Immature natural killer cell (primary cell): ENCODE data around the gene TMEM156. TPM values are rescaled to one million over a fixed set of nuclear protein-coding genes. Genes with fewer than 3 reads are reported as not detected.
"Not testable (repeated sequence)": the region's sequence is repeated elsewhere in the genome, so short reads cannot be mapped to it uniquely, and the experiment has no call there.

Experiments used
- DNase-seq, 3 donors: peaks; one replicate each; pipeline ENCODE4 v3.0.0; 2022; ENCODE audit warnings: mixed read lengths in 1 of 3
- H3K27ac Mint-ChIP-seq, 6 donors: one replicate each; pipeline ENCODE4 v1.8.0; 2020; ENCODE audit warnings: mixed read lengths in 6 of 6, mild to moderate bottlenecking in 5 of 6, inconsistent platforms in 4 of 6, moderate library complexity in 3 of 6
- H3K27me3 Mint-ChIP-seq, 3 donors: one replicate each; pipeline ENCODE4 v1.8.0; 2020 to 2021; ENCODE audit warnings: low read depth in 3 of 3, mild to moderate bottlenecking in 3 of 3, mixed read lengths in 3 of 3, moderate library complexity in 3 of 3, inconsistent platforms in 1 of 3
- H3K36me3 Mint-ChIP-seq, 3 donors: one replicate each; pipeline ENCODE4 v1.8.0; 2020; ENCODE audit warnings: mixed read lengths in 3 of 3, inconsistent platforms in 2 of 3, mild to moderate bottlenecking in 2 of 3
- H3K4me1 Mint-ChIP-seq, 2 donors: one replicate each; pipeline ENCODE4 v1.8.0; 2020; ENCODE audit warnings: inconsistent platforms in 2 of 2, mild to moderate bottlenecking in 2 of 2, mixed read lengths in 2 of 2, moderate library complexity in 1 of 2
- H3K4me3 Mint-ChIP-seq, 5 donors: one replicate each; pipeline ENCODE4 v1.8.0; 2020; ENCODE audit warnings: mild to moderate bottlenecking in 5 of 5, mixed read lengths in 5 of 5, inconsistent platforms in 3 of 5, moderate library complexity in 3 of 5
- H3K9me3 Mint-ChIP-seq, 6 donors: one replicate each; pipeline ENCODE4 v1.8.0; 2020; ENCODE audit warnings: mild to moderate bottlenecking in 6 of 6, mixed read lengths in 6 of 6, inconsistent platforms in 4 of 6, moderate library complexity in 3 of 6
- polyA plus RNA-seq, 3 donors: library from polyadenylated mRNA; unstranded; fragments of 300-500 nt; fragmentation: Illumina TruSeq; gene quantifications; one replicate each; pipeline ENCODE4 v1.2.3, GENCODE V29; 2021

Gene TMEM156
- polyA plus RNA-seq, 3 donors from 2014 or later: 16.3 to 31.9 (median 26.4) TPM

DNA sequence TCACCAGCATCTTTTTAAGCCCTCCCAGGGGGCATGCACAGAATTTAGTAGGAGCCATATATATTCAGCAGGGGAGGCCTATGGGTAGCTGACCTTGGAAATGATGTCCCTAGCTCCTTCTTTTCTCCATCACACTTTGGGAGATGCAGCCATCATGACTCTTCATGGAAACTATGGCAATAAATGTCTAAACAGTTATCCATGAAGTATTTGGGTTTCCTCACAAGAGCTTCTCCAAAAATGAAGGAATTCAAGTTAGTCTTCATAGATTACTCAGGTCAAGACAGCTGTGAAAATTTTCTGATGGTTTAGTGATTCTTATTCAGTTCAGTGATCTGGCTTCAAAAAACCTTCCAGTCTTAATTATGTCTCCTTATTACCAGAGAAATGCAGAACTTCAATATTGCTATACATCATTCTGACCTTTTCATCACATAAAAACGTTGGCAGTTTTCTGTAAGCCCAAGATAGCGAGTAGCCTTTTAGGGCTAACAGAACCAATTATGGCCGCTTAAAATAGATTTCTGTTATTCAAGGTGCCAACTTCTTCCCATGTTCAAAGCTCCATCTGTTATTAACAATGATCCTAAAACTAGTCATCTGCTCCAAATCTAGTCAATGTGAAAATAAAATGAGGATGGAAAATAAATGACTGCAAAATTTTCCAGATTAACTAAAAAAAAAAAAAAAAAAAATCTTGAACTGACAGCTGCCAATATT, 52.5 kb downstream of the TMEM156 start:
- Mint-ChIP-seq H3K4me1 (no peaks in the 10 kb centered on the region), H3K9me3 (no peaks in the 10 kb centered on the region), H3K4me3 (no peak overlapping the region), H3K27ac (no peak overlapping the region), H3K36me3 (peaks cover 15 to 36% (median 16%) of the 10 kb centered on the region in 3 donors), H3K27me3 (peaks cover 0 to 2% (median 0%) of the 10 kb centered on the region in 3 donors)
- DNase-seq: no peak

DNA sequence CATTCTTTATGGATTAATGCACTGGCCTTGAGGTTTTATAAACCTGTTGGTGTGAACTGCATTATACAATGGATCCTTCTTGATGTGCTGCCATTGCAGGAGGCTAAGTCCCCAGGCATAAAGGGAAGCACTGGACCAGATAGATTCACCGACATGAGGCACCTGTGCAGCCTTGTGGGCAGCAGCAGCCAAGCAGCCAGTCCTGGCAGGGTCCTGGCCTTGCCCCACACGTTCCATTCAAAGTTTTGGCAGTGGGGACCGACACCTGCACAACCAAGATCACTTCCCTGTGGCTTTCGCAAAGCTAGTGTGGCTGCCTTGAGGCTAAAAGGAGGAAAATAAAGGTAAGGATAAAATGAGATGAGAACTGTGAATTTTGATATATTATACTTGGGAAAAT, 53.1 kb downstream of the TMEM156 start:
- H3K9me3 Mint-ChIP-seq: no peaks in the 10 kb centered on the region
- no peak overlapping the region for H3K27ac Mint-ChIP-seq
- peaks cover 12 to 31% (median 16%) of the 10 kb centered on the region in 3 donors for H3K36me3 Mint-ChIP-seq
- H3K4me3 Mint-ChIP-seq: no peak overlapping the region
- DNase-seq: no peak
- peaks cover 0 to 4% (median 0%) of the 10 kb centered on the region in 3 donors for H3K27me3 Mint-ChIP-seq
- no peaks in the 10 kb centered on the region for H3K4me1 Mint-ChIP-seq

DNA sequence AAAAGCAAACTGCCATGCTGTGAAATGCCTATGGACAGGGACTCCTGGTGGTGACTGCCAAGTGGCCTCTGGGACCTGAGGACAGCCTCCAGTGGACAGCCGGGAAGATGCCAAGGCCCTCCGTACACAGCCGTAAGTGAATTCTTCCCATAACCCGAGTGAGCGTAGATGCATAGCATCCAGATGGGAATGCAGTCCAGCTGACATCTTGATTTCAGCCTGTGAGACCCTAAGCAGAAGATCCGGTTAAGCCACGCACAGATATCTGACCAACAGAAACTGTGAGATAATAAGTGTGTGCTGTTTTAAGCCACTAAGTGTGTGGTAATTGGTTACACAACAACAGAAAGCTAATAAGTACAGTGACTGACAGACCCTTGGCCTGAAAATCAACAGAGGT, 55.9 kb downstream of the TMEM156 start:
- Mint-ChIP-seq H3K4me1 (no peaks in the 10 kb centered on the region), H3K36me3 (peaks cover 4 to 20% (median 12%) of the 10 kb centered on the region in 3 donors), H3K9me3 (no peaks in the 10 kb centered on the region), H3K4me3 (no peak overlapping the region), H3K27ac (no peak overlapping the region), H3K27me3 (peaks cover 0 to 3% (median 0%) of the 10 kb centered on the region in 3 donors)
- no peak for DNase-seq

DNA sequence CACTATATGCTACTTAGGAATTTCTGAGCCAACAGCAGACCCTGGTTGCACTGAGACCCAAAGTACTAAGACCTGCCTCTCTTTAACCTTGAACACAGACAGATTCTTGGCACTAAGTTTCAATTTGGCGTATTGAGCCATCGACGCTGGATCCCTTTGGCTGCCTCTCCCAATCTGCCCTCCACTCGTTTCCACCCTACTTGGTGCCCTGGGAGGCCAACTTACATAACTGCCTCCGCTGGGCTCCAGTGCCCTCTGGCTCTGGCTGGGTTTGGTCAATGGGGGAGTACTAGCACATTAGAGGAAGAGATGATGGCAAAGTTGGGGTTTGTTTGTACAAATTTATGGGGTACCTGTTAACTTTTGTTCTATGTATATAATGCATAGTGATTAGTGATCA, 63.5 kb downstream of the TMEM156 start:
- Mint-ChIP-seq H3K27ac (no peak overlapping the region), H3K27me3 (peaks cover 0 to 1% (median 0%) of the 10 kb centered on the region in 3 donors), H3K4me3 (no peak overlapping the region), H3K9me3 (no peaks in the 10 kb centered on the region), H3K36me3 (peaks cover 23 to 51% (median 37%) of the 10 kb centered on the region in 3 donors), H3K4me1 (no peaks in the 10 kb centered on the region)
- no peak for DNase-seq

DNA sequence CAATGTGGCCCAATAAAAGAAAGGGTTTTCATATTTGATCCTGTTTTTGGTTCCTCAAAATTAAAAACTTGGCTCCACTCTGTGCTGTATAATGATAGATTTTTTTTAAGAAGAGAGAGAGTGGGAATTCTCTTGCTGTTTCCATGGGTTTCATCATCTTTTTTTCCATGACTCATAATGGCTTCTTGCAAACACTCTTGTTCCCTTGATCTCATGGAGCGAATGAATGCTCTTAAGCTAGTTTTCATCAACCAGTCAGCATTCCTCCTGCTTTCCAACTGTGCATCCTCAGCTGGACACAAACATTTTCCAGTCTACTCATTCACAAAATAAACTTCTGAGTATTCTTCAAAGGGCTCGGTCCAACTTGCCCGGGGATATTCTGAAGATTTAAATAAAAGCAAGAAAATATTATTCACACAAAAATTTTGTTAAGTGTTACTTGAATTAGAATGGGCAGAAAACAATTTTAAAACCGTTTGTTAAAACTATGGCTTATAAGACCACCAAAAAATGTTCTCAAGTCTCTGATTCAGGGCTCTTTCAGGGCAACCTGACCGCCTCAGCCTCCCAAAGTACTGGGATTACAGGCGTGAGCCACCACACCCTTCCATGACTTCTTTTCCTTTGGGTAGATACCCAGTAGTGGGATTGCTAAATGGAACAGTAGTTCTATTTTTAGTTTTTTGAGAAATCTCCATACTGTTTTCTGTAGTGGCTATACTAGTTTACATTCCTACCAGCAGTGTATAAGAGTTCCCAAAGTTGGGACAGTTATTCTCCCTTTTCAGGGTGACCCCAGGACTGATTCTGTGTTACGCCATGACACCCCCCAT, 64.7 kb downstream of the TMEM156 start:
- peaks cover 27 to 51% (median 41%) of the 10 kb centered on the region in 3 donors for H3K36me3 Mint-ChIP-seq
- no peak for DNase-seq
- H3K27ac Mint-ChIP-seq: peak overlapping the region in 2 of 6 donors; percentile 20 to 32
- peaks cover 0 to 1% (median 0%) of the 10 kb centered on the region in 3 donors for H3K27me3 Mint-ChIP-seq
- H3K4me3 Mint-ChIP-seq: no peak overlapping the region
- no peaks in the 10 kb centered on the region for H3K9me3 Mint-ChIP-seq
- no peaks in the 10 kb centered on the region for H3K4me1 Mint-ChIP-seq

DNA sequence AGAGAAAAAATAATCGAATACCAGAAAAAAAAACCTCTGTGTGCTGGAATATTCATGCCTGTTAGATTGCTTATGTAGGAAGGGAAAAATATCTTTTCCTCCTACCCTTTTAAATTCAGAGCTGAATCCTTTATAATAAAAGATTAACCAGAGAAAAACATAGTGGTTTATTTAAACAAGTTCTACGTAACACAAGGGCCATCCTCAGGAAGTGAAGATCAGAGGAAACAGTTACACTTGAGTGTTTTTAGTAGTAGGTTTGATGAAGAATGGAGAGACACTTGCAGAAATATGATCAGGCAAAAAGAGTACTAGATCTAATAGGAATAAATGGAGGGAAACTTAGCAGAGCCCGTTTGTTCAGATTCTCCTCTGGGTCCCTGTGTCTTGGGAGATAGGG, 66.3 kb downstream of the TMEM156 start:
- Mint-ChIP-seq H3K27ac (peak overlapping the region in 2 of 6 donors; percentile 12 to 38), H3K36me3 (peaks cover 27 to 51% (median 39%) of the 10 kb centered on the region in 3 donors), H3K4me1 (no peaks in the 10 kb centered on the region), H3K27me3 (peaks cover 0 to 3% (median under 1%) of the 10 kb centered on the region in 3 donors), H3K4me3 (no peak overlapping the region), H3K9me3 (peaks cover 0 to 2% (median 0%) of the 10 kb centered on the region in 6 donors)
- no peak for DNase-seq

DNA sequence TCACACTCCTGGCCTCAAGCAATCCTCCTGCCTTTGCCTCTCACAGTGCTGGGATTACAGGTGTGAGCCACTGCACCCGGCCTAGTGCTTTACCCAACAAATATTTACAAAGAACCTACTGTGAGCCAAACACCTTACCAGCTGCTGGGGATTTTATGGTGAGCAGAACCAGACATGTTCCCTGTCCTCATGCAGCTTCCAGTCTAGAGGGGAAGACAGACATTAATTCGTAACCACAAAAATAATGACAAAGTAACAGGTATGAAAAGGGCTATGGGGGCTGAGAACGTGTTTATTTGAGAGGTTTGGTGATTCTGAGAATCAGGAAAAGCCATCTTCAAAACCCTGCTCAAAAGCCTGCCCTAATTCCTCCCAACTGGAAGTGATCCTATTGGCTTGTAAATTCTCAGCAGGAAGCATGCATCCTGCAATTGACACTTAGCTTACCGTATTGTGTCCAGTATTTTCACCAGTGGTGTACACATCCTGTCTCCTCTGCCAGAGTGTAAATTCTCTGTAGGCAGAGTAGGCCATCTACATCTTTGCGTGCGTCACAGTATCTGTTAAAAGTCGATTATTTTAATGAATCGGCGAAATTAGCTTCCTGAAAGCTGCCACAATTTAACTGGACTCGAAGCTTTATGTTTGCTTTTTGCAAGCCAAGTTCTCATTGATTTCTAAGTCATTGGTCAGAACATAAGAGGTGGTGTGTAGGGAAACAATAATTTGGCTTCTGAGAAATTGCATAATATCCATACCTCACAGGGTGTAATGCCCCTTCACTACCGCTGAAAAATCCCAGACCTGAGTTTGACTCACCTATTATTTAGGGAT, 67.0 kb downstream of the TMEM156 start:
- Mint-ChIP-seq H3K36me3 (peaks cover 23 to 46% (median 36%) of the 10 kb centered on the region in 3 donors), H3K27ac (no peak overlapping the region), H3K27me3 (peaks cover 0 to 4% (median 3%) of the 10 kb centered on the region in 3 donors), H3K9me3 (peaks cover 0 to 2% (median 0%) of the 10 kb centered on the region in 6 donors), H3K4me1 (no peaks in the 10 kb centered on the region), H3K4me3 (no peak overlapping the region)
- DNase-seq: no peak

DNA sequence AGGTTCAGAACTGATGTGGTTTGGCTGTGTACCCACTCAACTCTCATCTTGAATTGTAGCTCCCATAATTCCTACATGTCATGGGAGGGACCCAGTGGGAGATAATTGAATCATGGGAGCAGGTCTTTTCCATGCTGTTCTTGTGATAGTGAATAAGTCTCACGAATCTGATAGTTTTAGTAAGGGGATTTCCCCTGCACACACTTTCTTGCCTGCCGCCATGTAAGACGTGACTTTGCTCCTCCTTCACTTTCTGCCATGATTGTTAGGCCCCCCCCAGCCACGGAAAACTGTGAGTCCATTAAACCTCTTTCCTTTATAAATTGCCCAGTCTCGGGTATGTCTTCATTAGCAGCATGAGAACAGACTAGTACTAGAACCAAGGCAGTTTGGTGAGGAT, 73.0 kb downstream of the TMEM156 start:
- H3K9me3 Mint-ChIP-seq, H3K27ac Mint-ChIP-seq, H3K4me3 Mint-ChIP-seq, DNase-seq, H3K36me3 Mint-ChIP-seq, H3K27me3 Mint-ChIP-seq, H3K4me1 Mint-ChIP-seq: not testable (repeated sequence)

DNA sequence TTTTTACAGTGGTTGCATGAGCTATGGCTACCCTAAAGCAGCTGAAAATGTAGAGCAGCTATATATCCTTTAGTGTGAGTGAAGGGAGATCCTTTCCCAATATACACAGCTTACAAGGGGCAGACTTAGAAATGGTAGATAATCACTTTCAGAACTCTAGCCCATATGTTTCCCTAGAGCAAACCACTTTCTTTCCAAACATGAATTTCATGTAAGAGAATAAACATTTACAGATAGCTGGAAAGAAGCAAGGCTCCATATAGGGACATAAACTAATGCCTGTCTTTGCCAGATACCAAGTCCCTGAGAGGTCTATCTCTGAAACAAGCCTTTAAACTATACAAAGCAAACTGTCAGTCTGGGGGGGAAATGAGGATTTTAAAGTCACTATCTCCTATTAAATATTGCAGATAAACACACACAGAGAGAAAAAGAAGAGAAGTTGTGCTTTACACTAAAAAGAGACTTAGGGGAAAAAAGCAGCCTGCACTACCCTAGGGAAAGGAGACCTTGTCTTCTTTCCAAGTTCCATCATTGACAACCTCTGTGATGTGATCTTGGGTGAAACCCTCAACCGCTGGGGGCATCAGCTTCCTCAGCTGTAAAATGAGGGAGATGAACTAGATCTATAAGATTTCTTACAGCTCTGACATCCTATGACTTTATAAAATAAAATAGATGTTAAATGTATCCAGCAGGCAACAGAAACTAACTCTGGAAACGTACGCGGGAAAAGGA, 73.6 kb downstream of the TMEM156 start:
- Mint-ChIP-seq H3K9me3 (peaks cover 0 to 2% (median 0%) of the 10 kb centered on the region in 6 donors), H3K27ac (no peak overlapping the region), H3K27me3 (peaks cover 1 to 7% (median 6%) of the 10 kb centered on the region in 3 donors), H3K4me3 (no peak overlapping the region), H3K36me3 (peaks cover 0 to 7% (median 3%) of the 10 kb centered on the region in 3 donors), H3K4me1 (peaks cover 5 to 6% of the 10 kb centered on the region in 2 donors)
- no peak for DNase-seq

DNA sequence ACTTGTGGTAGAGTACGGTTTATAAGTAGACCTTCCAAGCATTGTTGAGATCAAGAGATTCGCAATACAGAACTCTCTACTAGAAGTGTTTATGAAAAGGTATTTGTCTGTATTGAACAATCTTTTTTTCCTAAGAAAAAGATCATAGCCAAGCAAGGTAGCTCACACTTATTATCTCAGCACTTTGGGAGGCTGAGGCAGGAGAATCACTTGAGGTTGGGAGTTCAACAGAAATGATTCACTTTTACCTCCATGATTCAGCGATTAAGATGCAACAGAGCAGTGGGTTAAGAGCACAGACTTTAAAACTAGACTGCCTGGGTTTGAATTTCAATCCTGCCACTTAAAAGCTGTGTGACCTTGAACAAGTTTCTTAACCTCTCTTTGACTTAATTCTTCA, 74.3 kb downstream of the TMEM156 start:
- peaks cover 1 to 7% (median 6%) of the 10 kb centered on the region in 3 donors for H3K27me3 Mint-ChIP-seq
- H3K36me3 Mint-ChIP-seq: peaks cover 0 to 3% (median 0%) of the 10 kb centered on the region in 3 donors
- no peak overlapping the region for H3K27ac Mint-ChIP-seq
- peaks cover 0 to 2% (median 0%) of the 10 kb centered on the region in 6 donors for H3K9me3 Mint-ChIP-seq
- no peak overlapping the region for H3K4me3 Mint-ChIP-seq
- DNase-seq: no peak
- H3K4me1 Mint-ChIP-seq: peaks cover 5 to 6% of the 10 kb centered on the region in 2 donors

DNA sequence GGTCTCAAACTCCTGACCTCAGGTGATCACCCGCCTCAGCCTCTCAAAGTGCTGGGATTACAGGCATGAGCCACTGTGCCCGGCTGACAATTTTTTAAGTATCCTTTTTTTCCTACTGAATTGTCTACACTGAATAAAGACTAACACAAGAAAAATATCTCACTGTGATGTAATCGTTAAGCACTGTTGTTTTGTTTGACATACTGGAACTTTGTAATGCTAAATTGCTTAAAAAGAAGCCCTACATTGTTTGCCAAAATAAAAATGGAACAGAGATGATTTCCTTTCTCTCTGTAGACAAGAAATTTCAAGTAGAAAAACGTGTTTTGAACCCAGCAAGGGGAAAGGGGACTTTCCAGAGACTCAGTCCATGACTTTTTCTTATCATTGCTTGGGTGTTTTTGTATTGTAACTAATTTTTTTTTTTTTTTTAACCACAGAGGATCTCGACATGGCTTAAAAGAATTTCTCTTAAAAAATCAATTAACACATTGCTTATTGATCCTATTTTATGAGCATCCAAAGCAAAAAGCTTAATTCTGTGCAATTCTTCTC, 74.9 kb downstream of the TMEM156 start:
- no peak overlapping the region for H3K27ac Mint-ChIP-seq

DNA sequence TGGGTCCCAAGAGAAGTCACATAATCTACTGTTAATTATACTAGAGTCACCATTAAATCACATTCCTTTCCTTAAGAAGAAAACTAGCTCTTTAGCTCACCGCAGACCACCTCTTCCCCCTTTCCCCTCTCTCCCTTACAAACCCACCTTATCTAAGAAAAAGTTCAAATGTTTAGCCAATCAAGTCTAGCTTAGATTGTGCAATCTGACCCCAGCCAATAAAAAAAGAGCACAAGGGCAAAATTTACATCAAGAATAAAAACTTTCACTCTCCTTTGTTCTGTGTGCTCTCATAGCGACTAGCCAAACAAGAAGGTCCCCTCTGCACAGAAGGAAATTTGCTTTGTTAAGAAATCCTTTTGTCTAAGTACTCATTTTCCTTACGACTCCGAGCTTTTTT, 76.3 kb downstream of the TMEM156 start:
- Mint-ChIP-seq H3K27ac (no peak overlapping the region), H3K4me1 (peaks cover 5 to 6% of the 10 kb centered on the region in 2 donors), H3K27me3 (peaks cover 2 to 7% (median 6%) of the 10 kb centered on the region in 3 donors), H3K4me3 (no peak overlapping the region), H3K9me3 (peaks cover 0 to 2% (median 0%) of the 10 kb centered on the region in 6 donors), H3K36me3 (no peaks in the 10 kb centered on the region)
- no peak for DNase-seq

More for the DNA sequence above, 74.9 kb downstream of the TMEM156 start:
- peaks cover 2 to 7% (median 6%) of the 10 kb centered on the region in 3 donors for H3K27me3 Mint-ChIP-seq
- peaks cover 0 to 2% (median 0%) of the 10 kb centered on the region in 6 donors for H3K9me3 Mint-ChIP-seq
- DNase-seq: no peak
- peaks cover 5 to 6% of the 10 kb centered on the region in 2 donors for H3K4me1 Mint-ChIP-seq
- H3K36me3 Mint-ChIP-seq: peaks cover 0 to 3% (median 0%) of the 10 kb centered on the region in 3 donors
- H3K4me3 Mint-ChIP-seq: no peak overlapping the region
